Small intestine (tissue), 7 donors: ENCODE results near the gene SLC1A5. TPM values are rescaled to one million over a fixed set of nuclear protein-coding genes. Genes with fewer than 3 reads are reported as not detected.
"Not testable (repeated sequence)": the region's sequence is repeated elsewhere in the genome, so short reads cannot be mapped to it uniquely, and the experiment has no call there.

Experiments used
- DNase-seq, 2 donors: peaks; one replicate each; pipeline versions ENCODE4 v3.0.0 to v3.0.0-alpha.2; 2013
- FAIRE-seq: peaks from 2 replicates; lab custom pipeline; 2012; peaks lifted over from hg19 to GRCh38; lab: Jason Lieb, UNC
- H3K27ac ChIP-seq, 3 donors: one replicate each; pipeline ENCODE4 v1.5.1; 2013; ENCODE audit warnings: low read length in 2 of 3, mild to moderate bottlenecking in 2 of 3, control low read depth in 1 of 3, inconsistent platforms in 1 of 3, low read depth in 1 of 3, moderate library complexity in 1 of 3
- H3K27me3 ChIP-seq, 3 donors: one replicate each; pipeline ENCODE4 v1.6.1; 2013; ENCODE audit warnings: low read length in 3 of 3, inconsistent platforms in 1 of 3; ENCODE audit not compliant: control insufficient read depth in 3 of 3, insufficient read depth in 3 of 3
- H3K36me3 ChIP-seq, 3 donors: one replicate each; pipeline ENCODE4 v1.6.1; 2013; ENCODE audit warnings: low read length in 3 of 3, inconsistent platforms in 1 of 3, low read depth in 1 of 3, mild to moderate bottlenecking in 1 of 3, moderate library complexity in 1 of 3; ENCODE audit not compliant: control insufficient read depth in 3 of 3, insufficient read depth in 2 of 3
- H3K4me1 ChIP-seq, 3 donors: one replicate each; pipeline ENCODE4 v1.6.1; 2013; ENCODE audit warnings: low read length in 2 of 3, inconsistent platforms in 1 of 3, low read depth in 1 of 3, mild to moderate bottlenecking in 1 of 3, moderate library complexity in 1 of 3; ENCODE audit not compliant: control insufficient read depth in 3 of 3, insufficient read depth in 2 of 3
- H3K4me3 ChIP-seq, 3 donors: one replicate each; pipeline ENCODE4 v1.5.1; 2013; ENCODE audit warnings: low read length in 3 of 3, control low read depth in 1 of 3, inconsistent platforms in 1 of 3, low read depth in 1 of 3, mild to moderate bottlenecking in 1 of 3, moderate library complexity in 1 of 3
- H3K9me3 ChIP-seq, 2 donors: one replicate each; pipeline ENCODE4 v1.6.1; 2013; ENCODE audit warnings: low read depth in 1 of 2, low read length in 1 of 2; ENCODE audit not compliant: control insufficient read depth in 2 of 2, insufficient read depth in 1 of 2
- WGBS, 3 donors: extraction: QIAGEN DNeasy Blood & Tissue Kit; methylation state at CpG; one replicate each; pipeline ENCODE4 v1.1.7; 2013; 5-methylcytosine and 5-hydroxymethylcytosine counted together
- polyA plus RNA-seq, 4 donors: library from polyadenylated mRNA; stranded (reverse) in 3 of 4; unstranded in 1 of 4; fragments of 200-250 nt in 3 of 4; fragments of 120-200 nt in 1 of 4; gene quantifications; one replicate each; pipeline versions ENCODE4 v1.2.1 to v1.2.3, GENCODE V29; 2013
- donor health status: healthy with polysubstance abuse.
- donor health status: control.
- donor health status: control.
- donor health status: Bipolar disorder and iron deficiency.
- donor health status: healthy.

SLC1A5 gene
- polyA plus RNA-seq, 4 donors = 1.6 to 159 (median 68.0) TPM

- H3K4me1 ChIP-seq = peaks cover 2 to 21% (median 9%) of the 10 kb centered on the region in 3 donors
- H3K36me3 ChIP-seq = no peaks in the 10 kb centered on the region
- peak overlapping the region in 1 of 3 donors; percentile 6 for H3K27ac ChIP-seq
- DNase-seq (no peak), FAIRE-seq (no peak)
- no peak overlapping the region for H3K4me3 ChIP-seq
- H3K27me3 ChIP-seq = no peaks in the 10 kb centered on the region
- no peaks in the 10 kb centered on the region for H3K9me3 ChIP-seq
- 77 to 87% (median 83%) methylated on average over 21 of the region's 21 CpGs for WGBS, 3 donors
These were observed 36.7 kb upstream of the SLC1A5 start for GRCh38 chr19:46824890-46825730.

DNA sequence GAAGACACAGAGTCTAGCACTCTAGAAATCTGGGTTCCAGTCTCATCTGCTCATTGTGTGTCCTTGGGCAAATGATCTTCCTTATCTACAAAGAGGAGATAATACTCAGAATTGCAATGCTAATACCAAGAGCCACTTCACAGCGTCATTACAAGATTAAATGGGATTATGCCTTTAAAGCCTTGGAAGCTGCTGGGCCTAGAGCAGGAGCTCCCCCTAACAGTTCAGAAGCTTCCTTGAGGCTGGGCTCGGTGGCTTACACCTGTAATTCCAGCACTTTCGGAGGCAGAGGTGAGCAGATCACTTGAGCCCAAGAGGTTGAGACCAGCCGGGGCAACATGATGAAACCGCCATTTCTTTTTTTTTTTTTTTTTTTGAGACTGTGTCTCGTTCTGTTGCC is 34.7 kb upstream of the SLC1A5 start:
- DNase-seq (no peak), FAIRE-seq (no peak)
- H3K4me3 ChIP-seq = no peak overlapping the region
- H3K27ac ChIP-seq = no peak overlapping the region
- 82 to 88% (median 86%) methylated on average over 5 to 6 of the region's 6 CpGs for WGBS, 3 donors
- no peaks in the 10 kb centered on the region for H3K9me3 ChIP-seq
- peaks cover 2 to 21% (median 9%) of the 10 kb centered on the region in 3 donors for H3K4me1 ChIP-seq
- no peaks in the 10 kb centered on the region for H3K36me3 ChIP-seq
- H3K27me3 ChIP-seq = no peaks in the 10 kb centered on the region

- not testable (repeated sequence) for H3K27me3 ChIP-seq, DNase-seq, H3K36me3 ChIP-seq, H3K9me3 ChIP-seq, H3K4me3 ChIP-seq, FAIRE-seq
- WGBS, 3 donors = 94 to 98% (median 94%) methylated on average over 4 of the region's 4 CpGs
- H3K4me1 ChIP-seq = peaks cover 2 to 21% (median 9%) of the 10 kb centered on the region in 3 donors
- H3K27ac ChIP-seq = peak overlapping the region in 2 of 3 donors; percentile 27 to 49
These were observed 34.0 kb upstream of the SLC1A5 start for GRCh38 chr19:46822410-46822787.

DNA sequence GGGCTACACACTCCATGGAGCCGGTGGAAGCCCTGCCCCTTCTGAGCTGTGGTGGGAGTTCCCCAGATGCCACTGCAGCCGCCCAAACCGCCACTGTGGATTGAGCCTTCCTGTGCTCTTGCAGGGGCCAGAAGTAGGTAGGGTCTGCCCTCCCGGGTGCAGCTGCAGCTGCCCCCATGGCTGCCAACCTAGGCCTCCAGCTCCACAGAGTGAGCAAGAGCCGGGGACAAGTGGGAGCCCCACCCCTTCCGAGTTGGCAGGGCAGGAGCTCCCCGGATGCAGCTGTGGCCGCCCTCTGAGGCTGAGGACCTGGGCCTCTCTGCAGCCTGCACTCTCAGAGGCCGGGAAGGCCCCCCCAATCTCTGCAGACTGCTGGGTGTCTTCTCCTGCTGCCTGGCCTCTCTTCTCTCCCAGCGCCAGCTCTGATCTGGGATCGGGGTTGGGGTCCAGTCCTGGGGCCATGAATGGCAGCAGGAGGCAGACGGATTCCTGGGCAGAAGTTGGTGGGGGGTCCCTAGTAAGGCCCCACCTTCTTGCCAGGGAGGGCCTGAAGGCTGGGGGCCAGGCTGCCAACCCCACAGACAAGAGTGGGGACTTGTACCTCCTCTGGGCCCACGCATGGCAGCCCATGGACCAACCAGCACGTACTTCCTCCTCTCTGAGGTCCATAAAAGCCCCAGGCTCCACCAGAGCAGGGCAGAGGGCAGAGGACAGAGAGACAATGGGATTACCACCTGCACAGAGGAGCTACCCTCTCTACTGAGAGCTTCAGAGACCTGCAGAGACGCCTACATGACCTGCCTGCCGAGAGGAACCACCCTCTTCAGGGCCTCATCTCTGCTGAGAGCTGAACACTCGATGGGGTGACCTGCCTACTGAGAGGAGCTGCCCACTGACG is 33.4 kb upstream of the SLC1A5 start:
- H3K27me3 ChIP-seq = no peaks in the 10 kb centered on the region
- peaks cover 2 to 21% (median 9%) of the 10 kb centered on the region in 3 donors for H3K4me1 ChIP-seq
- no peaks in the 10 kb centered on the region for H3K36me3 ChIP-seq
- no peak overlapping the region for H3K4me3 ChIP-seq
- DNase-seq (peak; percentile 24 to 63), FAIRE-seq (no peak)
- peak overlapping the region in 2 of 3 donors; percentile 49 to 53 for H3K27ac ChIP-seq
- no peaks in the 10 kb centered on the region for H3K9me3 ChIP-seq
- 55 to 57% (median 56%) methylated on average over 17 to 18 of the region's 18 CpGs for WGBS, 3 donors

DNA sequence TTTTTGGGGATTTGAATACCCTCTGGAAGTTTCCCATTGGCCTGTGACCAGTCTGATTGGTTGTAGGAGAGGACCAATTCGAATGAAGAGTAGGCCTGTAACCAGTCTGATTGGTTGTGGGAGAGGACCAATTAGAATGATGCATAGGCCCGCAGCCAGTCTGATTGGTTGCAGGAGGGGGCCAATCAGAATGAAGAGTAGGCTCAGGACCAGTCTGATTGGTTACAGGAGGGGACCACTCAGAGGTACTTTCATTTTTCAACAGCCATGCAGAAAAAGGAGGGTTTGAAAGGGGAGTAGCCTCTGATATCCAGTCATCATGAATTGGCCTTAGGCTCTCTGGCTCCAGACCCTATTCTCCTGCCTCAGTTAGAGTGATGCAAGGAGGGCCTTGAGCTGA is 30.4 kb upstream of the SLC1A5 start:
- peaks cover 2 to 21% (median 9%) of the 10 kb centered on the region in 3 donors for H3K4me1 ChIP-seq
- H3K27me3 ChIP-seq = no peaks in the 10 kb centered on the region
- H3K36me3 ChIP-seq = no peaks in the 10 kb centered on the region
- DNase-seq = no peak
- no peak overlapping the region for H3K4me3 ChIP-seq
- no peak overlapping the region for H3K27ac ChIP-seq
- WGBS, 3 donors = 90 to 97% (median 94%) methylated on average over 2 of the region's 2 CpGs
- H3K9me3 ChIP-seq = no peaks in the 10 kb centered on the region
- FAIRE-seq = no peak

DNA sequence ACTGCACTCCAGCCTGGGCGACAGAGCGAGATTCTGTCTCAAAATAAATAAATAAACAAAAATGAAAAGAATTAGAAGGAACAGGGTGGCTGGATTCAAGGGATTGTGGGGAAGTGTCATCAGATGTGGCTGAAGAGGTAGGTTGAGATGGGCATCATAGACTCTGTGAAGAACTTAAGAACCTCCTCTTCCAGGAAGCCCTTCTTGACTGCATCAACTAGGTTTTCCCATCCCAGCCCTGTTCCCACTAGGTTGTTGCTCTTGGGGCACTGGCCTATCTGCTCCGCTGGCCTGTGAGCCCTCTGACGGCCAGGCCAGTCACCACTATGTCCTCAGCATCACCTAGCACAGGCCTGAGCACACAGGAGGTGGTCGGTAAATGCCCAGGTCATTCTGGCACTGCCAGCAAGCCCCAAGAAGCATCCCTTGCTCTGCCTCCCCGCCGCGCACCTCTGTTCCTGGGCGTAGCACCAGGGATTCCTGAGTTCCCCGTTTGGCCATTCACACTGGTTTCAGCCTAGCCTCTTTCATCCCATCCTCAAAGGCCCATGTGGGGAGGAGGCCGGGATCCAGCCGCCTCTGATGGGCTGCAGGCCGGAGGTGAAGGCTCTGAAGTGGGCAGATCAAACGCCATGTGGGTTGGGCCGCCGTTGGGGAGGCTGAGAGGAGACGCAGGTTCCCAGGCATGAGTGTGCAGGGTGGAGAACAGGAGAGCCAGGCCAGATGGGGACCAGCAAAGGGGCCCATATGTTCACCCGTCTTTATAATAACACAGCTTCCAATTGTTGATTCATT is 27.6 kb upstream of the SLC1A5 start:
- FAIRE-seq (no peak), DNase-seq (no peak)
- Histone ChIP-seq H3K4me1 (peaks cover 0 to 17% (median under 1%) of the 10 kb centered on the region in 3 donors), H3K4me3 (no peak overlapping the region), H3K27me3 (no peaks in the 10 kb centered on the region), H3K27ac (no peak overlapping the region), H3K9me3 (no peaks in the 10 kb centered on the region), H3K36me3 (no peaks in the 10 kb centered on the region)
- 79 to 82% (median 82%) methylated on average over 18 of the region's 18 CpGs for WGBS, 3 donors

- H3K36me3 ChIP-seq = no peaks in the 10 kb centered on the region
- H3K4me1 ChIP-seq = peaks cover 0 to 10% (median 0%) of the 10 kb centered on the region in 3 donors
- H3K27me3 ChIP-seq = no peaks in the 10 kb centered on the region
- peak overlapping the region in 1 of 3 donors; percentile 49 for H3K27ac ChIP-seq
- 44 to 56% (median 53%) methylated on average over 7 of the region's 7 CpGs for WGBS, 3 donors
- no peak for FAIRE-seq
- no peaks in the 10 kb centered on the region for H3K9me3 ChIP-seq
- no peak for DNase-seq
- H3K4me3 ChIP-seq = no peak overlapping the region
These were observed 25.5 kb upstream of the SLC1A5 start for GRCh38 chr19:46813839-46814358.
